GM12878 (cell line): ENCODE results near the gene CIAPIN1. TPM values are rescaled to one million over a fixed set of nuclear protein-coding genes. Genes with fewer than 3 reads are reported as not detected.
A peak's percentile ranks its signal among the peaks of the same experiment; 100 is the strongest.

Experiments
- ATAC-seq: fragments of 200-7000 bp; cut with Tn5 transposase; 3 replicates; pipeline ENCODE4 v1.9.1; 2020; ENCODE audit warnings: mild to moderate bottlenecking, moderate library complexity
- BruUV-seq: library from RNA; stranded (reverse); fragments of 400-500 nt; replicated peaks from 2 replicates; lab custom pipeline; 2021; lab: Mats Ljungman, UMichigan
- CTCF ChIA-PET: fragments of 300-600 bp; sonication (Branson Sonifier 250); formaldehyde crosslinking; extraction: SDS; loops from one replicate; lab custom pipeline; 2021; ENCODE audit warnings: inconsistent platforms; lab: Yijun Ruan, JAX
- POLR2A ChIA-PET: fragments of 350-600 bp; formaldehyde crosslinking; extraction: SDS; loops from one replicate; lab custom pipeline; 2021; ENCODE audit warnings: inconsistent platforms; lab: Charles Lee
- RAD21 ChIA-PET: fragments of 300-600 bp; sonication (Branson Sonifier 250); formaldehyde crosslinking; loops from one replicate; lab custom pipeline; 2023; ENCODE audit warnings: antibody characterized with exemption; ENCODE audit not compliant: unreplicated experiment; lab: Charles Lee
- SMC1A ChIA-PET: fragments of 300-600 bp; sonication (Branson Sonifier 250); formaldehyde crosslinking; loops from one replicate; lab custom pipeline; 2023; ENCODE audit not compliant: unreplicated experiment, uncharacterized antibody; lab: Charles Lee
- DNase-seq: peaks from one replicate; pipeline ENCODE4 v3.0.0-alpha.2; 2011; ENCODE audit warnings: low read depth, low spot score
- FAIRE-seq: peaks from 3 replicates; lab custom pipeline; 2011; peaks lifted over from hg19 to GRCh38; lab: Jason Lieb, UNC
- H2AFZ ChIP-seq: 2 replicates; pipeline ENCODE4 v1.6.0; 2011; ENCODE audit warnings: low read depth, low read length, control low read depth; ENCODE audit not compliant: control insufficient read depth
- H3K27ac ChIP-seq: 2 replicates; pipeline ENCODE4 v1.5.1; 2011; ENCODE audit warnings: control low read depth; ENCODE audit not compliant: control insufficient read depth, insufficient read depth
- H3K27me3 ChIP-seq, 2 experiments: replicated peaks in 1 of 2; 2 replicates each; pipeline versions ENCODE4 v1.6.0 to v1.6.1; 2011; ENCODE audit warnings: low read length in 1 of 2; ENCODE audit not compliant: control insufficient read depth in 2 of 2, insufficient read depth in 2 of 2
- H3K36me3 ChIP-seq, 2 experiments: 2 replicates each; pipeline ENCODE4 v1.5.1; 2011; ENCODE audit warnings: low read length in 1 of 2; ENCODE audit not compliant: control insufficient read depth in 2 of 2, insufficient read depth in 2 of 2
- H3K4me1 ChIP-seq: 2 replicates; pipeline ENCODE4 v1.6.1; 2011; ENCODE audit warnings: mild to moderate bottlenecking, low read length, moderate library complexity, mixed read lengths; ENCODE audit not compliant: control insufficient read depth, insufficient read depth
- H3K4me2 ChIP-seq: 2 replicates; pipeline ENCODE4 v1.6.0; 2011; ENCODE audit warnings: control low read depth; ENCODE audit not compliant: control insufficient read depth, insufficient read depth
- H3K4me3 ChIP-seq: fragments of 200-600 bp; sonication (generic); 2 replicates; pipeline ENCODE4 v1.5.1; 2016
- H3K79me2 ChIP-seq: 2 replicates; pipeline ENCODE4 v1.6.0; 2011; ENCODE audit warnings: low read length; ENCODE audit not compliant: control insufficient read depth, insufficient read depth
- H3K9ac ChIP-seq: 2 replicates; pipeline ENCODE4 v1.8.0; 2011; ENCODE audit warnings: low read length, control low read depth, mixed read lengths; ENCODE audit not compliant: control insufficient read depth, insufficient read depth
- H3K9me3 ChIP-seq: replicated peaks from 3 replicates; pipeline ENCODE4 v1.5.1; 2011; ENCODE audit warnings: mild to moderate bottlenecking, low read length; ENCODE audit not compliant: control insufficient read depth, insufficient read depth
- H4K20me1 ChIP-seq: 2 replicates; pipeline ENCODE4 v1.6.0; 2011; ENCODE audit not compliant: control insufficient read depth, insufficient read depth
- FOS ChIP-seq: IDR thresholded peaks from 3 replicates; pipeline ENCODE4 v1.6.1; 2011; ENCODE audit warnings: borderline replicate concordance; ENCODE audit not compliant: insufficient read length; ENCODE audit errors: extremely low read depth
- KDM1A ChIP-seq: fragments of 200-600 bp; sonication (generic); IDR thresholded peaks from 2 replicates; pipeline ENCODE4 v1.6.1; 2016; ENCODE audit warnings: borderline replicate concordance
- MEF2B ChIP-seq: fragments of 450-650 bp; IDR thresholded peaks from 2 replicates; pipeline ENCODE4 v1.6.1; 2018; ENCODE audit warnings: mild to moderate bottlenecking, moderate library complexity; ENCODE audit not compliant: partially characterized antibody, poor library complexity, severe bottlenecking
- NR2C1 ChIP-seq: fragments of 450-650 bp; IDR thresholded peaks from 2 replicates; pipeline ENCODE4 v1.6.1; 2017; ENCODE audit warnings: antibody characterized with exemption, mild to moderate bottlenecking, moderate library complexity
- POLR2AphosphoS2 ChIP-seq: IDR thresholded peaks from 2 replicates; pipeline ENCODE4 v1.6.1; 2011; ENCODE audit warnings: low read depth, mild to moderate bottlenecking, low read length, improper control_type of control experiment, moderate library complexity
- SPI1 ChIP-seq: IDR thresholded peaks from 2 replicates; pipeline ENCODE4 v1.6.1; 2011; ENCODE audit warnings: low read depth, mild to moderate bottlenecking, low read length, moderate library complexity, borderline replicate concordance; ENCODE audit not compliant: insufficient read depth
- SREBF1 ChIP-seq: IDR thresholded peaks from 2 replicates; pipeline ENCODE4 v1.6.1; 2012; ENCODE audit warnings: mild to moderate bottlenecking, low read length
- TCF7 ChIP-seq: IDR thresholded peaks from 2 replicates; pipeline ENCODE4 v1.6.1; 2014; ENCODE audit warnings: antibody characterized with exemption, borderline replicate concordance
- ZZZ3 ChIP-seq: IDR thresholded peaks from 2 replicates; pipeline ENCODE4 v1.6.1; 2011; ENCODE audit warnings: low read depth; ENCODE audit not compliant: control insufficient read depth, insufficient read length
- WGBS: methylation state at CpG from one replicate; pipeline ENCODE4 v1.1.6; 2016; ENCODE audit warnings: low lambda C conversion rate; ENCODE audit not compliant: insufficient replicate concordance, insufficient coverage; ENCODE audit errors: missing lambda C conversion rate; 5-methylcytosine and 5-hydroxymethylcytosine counted together
- in situ Hi-C: fragments of 300-500 bp; cut with MboI; formaldehyde crosslinking; loops from 9 replicates; pipeline ENCODE4 v1.14.3; 2018; ENCODE audit warnings: mixed read lengths
- intact Hi-C: fragments of 100-400 bp; cut with micrococcal nuclease; formaldehyde crosslinking; loops from one replicate; pipeline ENCODE4 v1.14.2; 2022; ENCODE audit not compliant: unreplicated experiment
- polyA plus RNA-seq, 11 experiments: library from polyadenylated mRNA; depleted of rRNA in 4 of 11; unstranded in 6 of 11; stranded (reverse) in 5 of 11; fragments of >200 nt; fragmentation: Nextera tagmentation in 4 of 11; fragmentation: Illumina TruSeq in 1 of 11; extraction: Ambion mirVana in 4 of 11; extraction: Trizol in 1 of 11; gene quantifications; 1 replicate in 1 of 11; 2 replicates in 10 of 11; pipeline versions ENCODE4 v1.2.1 to v1.2.3, GENCODE V29; 2011 to 2016; ENCODE audit warnings: inconsistent platforms in 2 of 11, missing spikeins in 2 of 11, low read depth in 1 of 11
- total RNA-seq, 4 experiments: library from RNA; depleted of rRNA in 3 of 4; stranded (reverse); fragments of >200 nt in 3 of 4; fragmentation: Illumina TruSeq in 1 of 4; extraction: Trizol in 1 of 4; gene quantifications; 2 replicates each; pipeline versions ENCODE4 v1.2.1 to v1.2.3, GENCODE V29; 2013 to 2021
- TF ChIP-seq, protein P1 (sequence below): fragments of 450-650 bp; IDR thresholded peaks from 2 replicates; pipeline ENCODE4 v1.6.1; 2016; ENCODE audit warnings: mild to moderate bottlenecking, moderate library complexity, borderline replicate concordance
- TF ChIP-seq, protein P2 (sequence below): IDR thresholded peaks from 2 replicates; pipeline ENCODE4 v1.6.1; 2011; ENCODE audit warnings: mild to moderate bottlenecking, low read depth, low read length, moderate library complexity; ENCODE audit not compliant: insufficient replicate concordance

CIAPIN1 gene
- total and polyA plus RNA-seq, 10 of the 15 experiments (the other 5 are each of a cell fraction or from before 2014, with no cell fraction given) = 46.2 to 150 (median 54.3) TPM

DNA sequence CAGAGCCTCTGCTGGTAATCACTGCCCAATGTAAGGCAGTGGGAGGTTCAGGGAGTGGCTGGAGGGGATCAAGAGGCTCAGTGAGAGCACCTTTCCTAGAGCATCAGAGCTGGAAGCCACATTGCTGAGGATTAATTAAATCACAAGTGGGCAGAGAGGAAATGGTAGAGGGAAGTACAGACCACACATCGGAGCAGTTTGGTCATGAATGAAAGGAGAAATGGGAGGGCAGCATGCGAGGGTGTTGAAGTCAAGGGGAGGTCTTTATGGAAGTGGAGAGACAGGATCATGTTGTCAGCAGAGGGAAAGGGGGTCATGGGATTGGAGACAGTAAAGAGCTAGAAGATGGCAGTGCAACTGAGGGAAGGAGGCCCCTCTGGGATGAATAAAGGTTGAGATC is 40.3 kb downstream of the CIAPIN1 start:
- Histone ChIP-seq H3K79me2 (no peaks in the 10 kb centered on the region), H3K36me3 (no peaks in the 10 kb centered on the region), H3K4me1 (peaks cover 17% of the 10 kb centered on the region), H2AFZ (no peak overlapping the region), H3K9ac (no peak overlapping the region), H3K27ac (no peak overlapping the region), H3K27me3 (no peaks in the 10 kb centered on the region), H3K9me3 (no peaks in the 10 kb centered on the region), H3K4me2 (no peak overlapping the region), H3K4me3 (no peak overlapping the region), H4K20me1 (no peaks in the 10 kb centered on the region)
- ChIA-PET RAD21 (interaction anchor here (1.5 kb wide), 1 partner anchor 103 kb away, joined by 4 read pairs; no protein-coding TSS in a partner anchor), POLR2A (interaction anchor here (0.5 to 0.7 kb wide), 2 partner anchors 15 to 113 kb away, joined by 3 to 6 read pairs; no protein-coding TSS in a partner anchor), SMC1A (interaction anchor here (0.9 to 2.6 kb wide), 4 partner anchors 11 to 103 kb away, joined by 3 to 10 read pairs (median 3); no protein-coding TSS in a partner anchor), CTCF (interaction anchor here (1.6 to 1.7 kb wide), 2 partner anchors 10 to 20 kb away, joined by 4 read pairs; no protein-coding TSS in a partner anchor)
- FAIRE-seq (no peak), DNase-seq (no peak), ATAC-seq (no peak)
- intact Hi-C loops = no loop called here
- no TSS peak for BruUV-seq
- TF ChIP-seq SPI1 (peak; percentile 2; the same call in 1 of the 2 replicates), POLR2AphosphoS2 (no peak)
- 24% methylated on average over 2 of the region's 2 CpGs for WGBS
- in situ Hi-C loops = no loop called here

DNA sequence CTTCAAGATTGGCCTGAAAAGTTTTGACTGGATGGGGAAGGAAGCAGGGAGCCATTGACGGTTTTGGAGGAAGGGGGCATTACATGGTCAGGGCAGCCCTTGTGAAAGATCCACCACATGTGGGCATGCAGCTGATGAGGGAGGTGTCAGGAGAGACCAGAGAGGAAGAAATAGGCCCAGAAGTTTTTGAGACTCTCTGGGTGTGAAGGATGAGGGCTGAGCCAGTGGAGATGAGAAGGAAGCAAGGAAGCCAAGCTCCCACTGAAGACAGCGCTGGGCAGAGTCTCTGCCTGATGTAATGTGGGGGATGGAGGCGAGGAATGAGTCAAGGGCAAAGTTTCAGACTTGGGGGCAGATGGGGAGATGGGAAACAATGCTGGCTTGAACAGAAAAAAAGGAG is 42.1 kb downstream of the CIAPIN1 start:
- Histone ChIP-seq H3K4me2 (no peak overlapping the region), H4K20me1 (no peaks in the 10 kb centered on the region), H3K9ac (no peak overlapping the region), H3K9me3 (no peaks in the 10 kb centered on the region), H3K4me3 (no peak overlapping the region), H2AFZ (no peak overlapping the region), H3K27me3 (no peaks in the 10 kb centered on the region), H3K27ac (no peak overlapping the region), H3K36me3 (no peaks in the 10 kb centered on the region), H3K4me1 (peaks cover 7% of the 10 kb centered on the region), H3K79me2 (no peaks in the 10 kb centered on the region)
- no peak for FAIRE-seq
- POLR2A ChIA-PET = interaction anchor here (1.1 to 1.5 kb wide), 3 partner anchors 10 to 23 kb away, joined by 3 to 8 read pairs (median 4); no protein-coding TSS in a partner anchor
- WGBS = 13% methylated on average over 3 of the region's 3 CpGs
- CTCF ChIA-PET = interaction anchor here (1.0 to 1.7 kb wide), 5 partner anchors 11 to 105 kb away, joined by 3 to 4 read pairs (median 3); no protein-coding TSS in a partner anchor
- intact Hi-C loops = no loop called here
- no peak for DNase-seq
- BruUV-seq = no TSS peak
- ATAC-seq = peak; percentile 61
- RAD21 ChIA-PET = interaction anchor here (1.6 to 2.1 kb wide), 4 partner anchors 9 to 104 kb away, joined by 4 to 8 read pairs (median 5); no protein-coding TSS in a partner anchor
- in situ Hi-C loops = no loop called here
- SMC1A ChIA-PET = interaction anchor here (0.7 to 2.6 kb wide), 10 partner anchors 8 to 102 kb away, joined by 3 to 10 read pairs (median 4); no protein-coding TSS in a partner anchor
- TF ChIP-seq TCF7 (no peak), SREBF1 (no peak), ZZZ3 (no peak), MEF2B (no peak), FOS (no peak), NR2C1 (no peak), KDM1A (no peak)
- TF ChIP-seq, protein P1, sequence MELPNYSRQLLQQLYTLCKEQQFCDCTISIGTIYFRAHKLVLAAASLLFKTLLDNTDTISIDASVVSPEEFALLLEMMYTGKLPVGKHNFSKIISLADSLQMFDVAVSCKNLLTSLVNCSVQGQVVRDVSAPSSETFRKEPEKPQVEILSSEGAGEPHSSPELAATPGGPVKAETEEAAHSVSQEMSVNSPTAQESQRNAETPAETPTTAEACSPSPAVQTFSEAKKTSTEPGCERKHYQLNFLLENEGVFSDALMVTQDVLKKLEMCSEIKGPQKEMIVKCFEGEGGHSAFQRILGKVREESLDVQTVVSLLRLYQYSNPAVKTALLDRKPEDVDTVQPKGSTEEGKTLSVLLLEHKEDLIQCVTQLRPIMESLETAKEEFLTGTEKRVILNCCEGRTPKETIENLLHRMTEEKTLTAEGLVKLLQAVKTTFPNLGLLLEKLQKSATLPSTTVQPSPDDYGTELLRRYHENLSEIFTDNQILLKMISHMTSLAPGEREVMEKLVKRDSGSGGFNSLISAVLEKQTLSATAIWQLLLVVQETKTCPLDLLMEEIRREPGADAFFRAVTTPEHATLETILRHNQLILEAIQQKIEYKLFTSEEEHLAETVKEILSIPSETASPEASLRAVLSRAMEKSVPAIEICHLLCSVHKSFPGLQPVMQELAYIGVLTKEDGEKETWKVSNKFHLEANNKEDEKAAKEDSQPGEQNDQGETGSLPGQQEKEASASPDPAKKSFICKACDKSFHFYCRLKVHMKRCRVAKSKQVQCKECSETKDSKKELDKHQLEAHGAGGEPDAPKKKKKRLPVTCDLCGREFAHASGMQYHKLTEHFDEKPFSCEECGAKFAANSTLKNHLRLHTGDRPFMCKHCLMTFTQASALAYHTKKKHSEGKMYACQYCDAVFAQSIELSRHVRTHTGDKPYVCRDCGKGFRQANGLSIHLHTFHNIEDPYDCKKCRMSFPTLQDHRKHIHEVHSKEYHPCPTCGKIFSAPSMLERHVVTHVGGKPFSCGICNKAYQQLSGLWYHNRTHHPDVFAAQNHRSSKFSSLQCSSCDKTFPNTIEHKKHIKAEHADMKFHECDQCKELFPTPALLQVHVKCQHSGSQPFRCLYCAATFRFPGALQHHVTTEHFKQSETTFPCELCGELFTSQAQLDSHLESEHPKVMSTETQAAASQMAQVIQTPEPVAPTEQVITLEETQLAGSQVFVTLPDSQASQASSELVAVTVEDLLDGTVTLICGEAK = no peak
- TF ChIP-seq, protein P2, sequence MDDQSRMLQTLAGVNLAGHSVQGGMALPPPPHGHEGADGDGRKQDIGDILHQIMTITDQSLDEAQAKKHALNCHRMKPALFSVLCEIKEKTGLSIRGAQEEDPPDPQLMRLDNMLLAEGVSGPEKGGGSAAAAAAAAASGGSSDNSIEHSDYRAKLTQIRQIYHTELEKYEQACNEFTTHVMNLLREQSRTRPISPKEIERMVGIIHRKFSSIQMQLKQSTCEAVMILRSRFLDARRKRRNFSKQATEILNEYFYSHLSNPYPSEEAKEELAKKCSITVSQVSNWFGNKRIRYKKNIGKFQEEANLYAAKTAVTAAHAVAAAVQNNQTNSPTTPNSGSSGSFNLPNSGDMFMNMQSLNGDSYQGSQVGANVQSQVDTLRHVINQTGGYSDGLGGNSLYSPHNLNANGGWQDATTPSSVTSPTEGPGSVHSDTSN = no peak
